Tibial nerve (tissue), 4 donors: ENCODE measurements around the gene TRAPPC2.

ENCODE experiments used
- EP300 ChIP-seq, 2 donors: sonication (generic); formaldehyde crosslinking; IDR thresholded peaks; one replicate each; pipeline ENCODE4 v1.6.1; 2017; ENCODE audit warnings: antibody characterized with exemption in 2 of 2, mild to moderate bottlenecking in 1 of 2
- POLR2A ChIP-seq, 2 donors: fragments of 450-650 bp; IDR thresholded peaks; one replicate each; pipeline ENCODE4 v1.6.1; 2017; ENCODE audit warnings: antibody characterized with exemption in 2 of 2, mild to moderate bottlenecking in 2 of 2, moderate library complexity in 2 of 2
- TF ChIP-seq, protein P1 (sequence below), 5 experiments: fragments of 200-600 bp in 3 of 5; fragments of 450-650 bp in 2 of 5; sonication (generic) in 3 of 5; IDR thresholded peaks; one replicate each; pipeline ENCODE4 v1.5.1; 2016 to 2019; ENCODE audit warnings: antibody characterized with exemption in 5 of 5, mild to moderate bottlenecking in 3 of 5, moderate library complexity in 2 of 5

DNA sequence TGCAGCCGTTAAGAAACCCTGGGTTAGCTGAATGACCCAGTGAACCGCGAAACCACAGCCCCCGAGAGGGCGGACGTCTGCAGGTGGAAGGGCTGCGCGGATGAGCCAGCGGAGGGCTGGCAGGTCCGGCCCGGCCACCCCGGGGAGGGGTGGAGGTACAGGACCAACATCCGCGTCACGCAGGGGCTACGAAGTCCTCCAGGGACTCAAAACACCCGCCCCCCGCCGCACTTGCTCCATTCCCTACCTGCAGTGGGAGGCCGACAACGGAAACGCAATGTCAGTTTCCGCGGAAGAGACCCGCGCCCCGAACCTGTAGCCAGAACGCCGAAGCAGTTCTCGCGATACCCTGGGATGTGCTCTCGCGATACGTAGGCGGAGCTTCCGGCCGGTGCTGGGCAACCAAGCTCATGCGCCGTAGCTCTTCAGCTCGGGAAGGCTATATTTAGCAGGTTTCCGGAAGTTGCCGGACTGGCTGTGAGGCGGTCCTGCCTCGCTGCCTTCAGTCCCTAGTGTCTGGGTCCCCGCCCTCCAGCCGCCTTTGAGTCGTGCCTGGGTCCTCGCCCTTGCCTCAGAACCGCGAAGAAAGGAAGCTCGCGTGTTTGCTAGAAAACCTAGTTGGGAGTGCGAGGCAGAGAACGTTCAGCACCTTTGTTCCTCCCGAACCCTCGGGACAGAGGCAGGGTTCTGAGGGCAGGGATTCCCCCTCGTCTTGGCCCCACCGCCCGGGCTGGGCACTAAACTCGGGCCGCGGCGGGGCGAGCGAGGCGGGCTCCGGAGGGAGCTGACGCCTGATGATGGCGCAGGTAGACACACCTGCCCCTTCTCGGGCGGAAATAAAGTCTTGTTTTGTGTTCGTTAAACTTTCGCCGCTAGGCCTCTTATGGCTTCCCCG, at the start of gene TRAPPC2, which contains the start of gene OFD1:
- TF ChIP-seq, protein P1, sequence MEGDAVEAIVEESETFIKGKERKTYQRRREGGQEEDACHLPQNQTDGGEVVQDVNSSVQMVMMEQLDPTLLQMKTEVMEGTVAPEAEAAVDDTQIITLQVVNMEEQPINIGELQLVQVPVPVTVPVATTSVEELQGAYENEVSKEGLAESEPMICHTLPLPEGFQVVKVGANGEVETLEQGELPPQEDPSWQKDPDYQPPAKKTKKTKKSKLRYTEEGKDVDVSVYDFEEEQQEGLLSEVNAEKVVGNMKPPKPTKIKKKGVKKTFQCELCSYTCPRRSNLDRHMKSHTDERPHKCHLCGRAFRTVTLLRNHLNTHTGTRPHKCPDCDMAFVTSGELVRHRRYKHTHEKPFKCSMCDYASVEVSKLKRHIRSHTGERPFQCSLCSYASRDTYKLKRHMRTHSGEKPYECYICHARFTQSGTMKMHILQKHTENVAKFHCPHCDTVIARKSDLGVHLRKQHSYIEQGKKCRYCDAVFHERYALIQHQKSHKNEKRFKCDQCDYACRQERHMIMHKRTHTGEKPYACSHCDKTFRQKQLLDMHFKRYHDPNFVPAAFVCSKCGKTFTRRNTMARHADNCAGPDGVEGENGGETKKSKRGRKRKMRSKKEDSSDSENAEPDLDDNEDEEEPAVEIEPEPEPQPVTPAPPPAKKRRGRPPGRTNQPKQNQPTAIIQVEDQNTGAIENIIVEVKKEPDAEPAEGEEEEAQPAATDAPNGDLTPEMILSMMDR (IDR thresholded peaks at IDR 0.05), result peak in 1 of 5 experiments; percentile 38
- TF ChIP-seq POLR2A (IDR thresholded peaks at IDR 0.05) (peak; percentile 91 to 94), EP300 (IDR thresholded peaks at IDR 0.05) (peak; percentile 87 to 97)
